Stimulated activated CD8-positive, alpha-beta memory T cell treated with anti-CD3 and anti-CD28 coated beads, Interleukin-15, amount 100 ng/mL, for 24 hours (primary cell): ENCODE data around the gene VTI1A.

ENCODE experiments used
- DNase-seq: peaks from one replicate; pipeline ENCODE4 v3.0.0-alpha.2; 2020; ENCODE audit warnings: low read depth

Gene VTI1A

DNA sequence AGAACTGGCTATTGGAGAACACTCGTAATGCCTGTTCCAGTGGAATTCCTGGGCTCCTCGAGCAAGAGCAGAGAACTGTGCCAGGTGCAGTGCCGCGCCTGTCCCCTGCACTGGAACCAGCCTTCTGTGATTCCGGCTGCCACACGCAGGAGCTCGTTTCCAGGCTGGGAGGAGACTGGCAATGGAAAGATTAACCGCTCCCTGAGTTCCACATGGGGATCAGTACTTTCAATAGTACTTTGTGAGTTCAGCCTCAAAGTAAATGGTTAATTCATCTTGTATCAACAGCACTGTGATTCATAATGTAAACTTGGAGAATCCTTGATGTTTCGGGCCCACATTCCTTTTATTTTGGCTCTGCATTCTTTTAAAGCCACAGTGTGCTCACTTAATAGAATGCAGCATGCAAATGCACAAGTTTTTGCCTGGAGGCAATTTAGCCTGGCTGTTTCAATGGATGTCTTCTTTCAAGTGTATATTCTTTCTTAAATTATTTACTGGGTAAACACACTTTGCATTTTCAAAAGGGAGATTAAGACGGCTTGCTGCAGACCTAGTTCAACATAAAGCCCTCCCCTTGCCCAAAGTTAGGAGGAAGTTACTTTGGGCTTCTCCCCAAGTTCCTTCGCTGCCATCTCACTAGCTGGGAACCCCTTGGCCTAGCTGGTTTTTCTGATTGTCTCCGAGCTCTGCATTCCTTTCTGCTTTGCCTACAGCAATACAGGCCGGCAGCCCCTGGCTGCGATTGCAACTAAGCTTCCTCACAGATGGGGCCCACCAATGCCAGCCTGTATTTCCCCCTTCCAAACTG lies 364.9 kb downstream of the VTI1A start:
- no peak for DNase-seq

DNA sequence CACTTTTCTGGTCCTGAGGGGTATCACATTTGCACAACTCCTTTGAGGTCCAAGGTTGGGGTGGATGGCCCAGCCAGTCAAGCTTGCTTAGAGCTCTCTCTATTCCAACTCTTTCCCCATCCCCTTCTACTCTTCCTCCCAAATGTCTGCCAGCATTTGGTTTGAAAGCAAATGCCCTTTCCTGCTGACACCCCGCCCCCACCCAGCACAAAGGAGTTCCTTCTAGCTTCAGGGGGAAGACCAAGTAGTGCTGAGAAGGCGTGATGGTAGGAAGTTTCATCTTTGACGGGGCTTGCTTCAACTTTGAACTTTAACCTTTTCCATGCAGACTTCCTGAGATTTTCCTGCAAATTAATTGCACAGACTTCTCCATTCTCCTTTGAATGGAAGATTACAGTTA lies 365.6 kb downstream of the VTI1A start:
- DNase-seq: no peak

DNA sequence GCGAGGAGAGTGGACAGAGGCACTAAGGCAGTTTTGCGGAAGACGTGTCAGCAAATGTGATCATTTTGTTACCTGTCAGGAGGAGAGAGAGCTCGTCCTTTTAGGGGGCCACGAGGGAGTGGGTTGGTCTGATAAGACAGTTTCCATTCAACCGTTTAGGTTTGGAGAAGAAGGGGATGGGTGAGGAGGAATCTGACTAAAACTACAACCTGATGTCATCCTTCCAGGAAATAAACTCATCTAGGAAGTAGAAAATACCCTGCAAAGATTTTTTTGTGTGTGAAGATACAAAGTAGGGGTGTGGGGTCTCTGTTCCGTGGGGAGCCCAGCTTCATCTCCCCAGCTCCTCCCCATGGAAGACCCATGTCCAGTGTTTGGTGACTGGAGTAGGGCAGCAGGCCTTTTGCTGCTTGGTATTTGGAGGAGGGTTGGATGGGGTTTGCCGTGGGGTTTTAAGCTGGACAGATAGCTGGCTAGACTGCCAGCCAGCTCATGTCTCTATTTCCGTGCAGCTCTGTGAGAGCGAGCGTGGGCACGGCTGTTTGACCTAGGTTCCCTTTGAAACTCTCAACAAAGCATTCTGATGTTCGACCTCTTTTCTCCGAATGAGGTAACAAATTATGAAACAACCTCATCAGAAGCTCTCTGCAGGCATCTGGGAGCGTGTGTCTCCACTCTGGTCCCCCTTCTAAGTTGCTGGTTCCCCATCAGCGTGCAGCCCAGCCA lies 367.0 kb downstream of the VTI1A start:
- no peak for DNase-seq

DNA sequence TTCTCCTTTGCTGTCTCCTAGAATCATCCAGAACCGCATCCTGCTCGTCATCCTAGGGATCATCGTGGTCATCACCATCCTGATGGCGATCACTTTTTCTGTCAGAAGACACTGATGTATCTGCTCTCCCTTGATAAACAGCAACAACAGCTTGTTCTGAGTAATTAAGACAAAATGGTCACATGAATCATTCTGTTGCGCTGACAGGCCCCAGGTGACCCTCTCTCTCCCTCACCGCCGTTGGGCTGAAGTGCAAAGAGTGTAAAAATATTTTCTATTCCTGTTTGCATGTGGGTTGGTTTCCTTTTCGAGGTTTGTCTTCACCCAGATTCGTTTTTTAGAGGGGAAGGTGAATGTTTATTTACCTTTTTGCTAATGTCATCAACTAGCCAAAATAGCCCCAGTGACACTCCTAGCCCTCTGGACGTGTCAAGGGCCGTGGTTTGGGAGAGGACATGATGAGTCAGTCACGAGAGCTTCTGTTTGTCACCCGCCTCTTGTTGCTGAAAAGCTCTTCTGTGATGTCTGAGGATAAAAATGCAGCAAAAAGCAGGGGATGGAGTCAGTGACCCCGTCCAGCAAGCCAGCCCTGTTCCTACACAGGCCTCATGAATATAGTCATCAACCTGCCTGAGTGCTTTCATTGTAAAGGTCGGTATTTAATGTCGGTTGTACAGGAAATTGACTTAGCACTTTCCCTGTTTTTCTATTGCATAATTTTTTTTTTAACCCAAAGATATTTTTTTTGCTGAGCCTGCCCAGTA lies 368.4 kb downstream of the VTI1A start:
- no peak for DNase-seq

DNA sequence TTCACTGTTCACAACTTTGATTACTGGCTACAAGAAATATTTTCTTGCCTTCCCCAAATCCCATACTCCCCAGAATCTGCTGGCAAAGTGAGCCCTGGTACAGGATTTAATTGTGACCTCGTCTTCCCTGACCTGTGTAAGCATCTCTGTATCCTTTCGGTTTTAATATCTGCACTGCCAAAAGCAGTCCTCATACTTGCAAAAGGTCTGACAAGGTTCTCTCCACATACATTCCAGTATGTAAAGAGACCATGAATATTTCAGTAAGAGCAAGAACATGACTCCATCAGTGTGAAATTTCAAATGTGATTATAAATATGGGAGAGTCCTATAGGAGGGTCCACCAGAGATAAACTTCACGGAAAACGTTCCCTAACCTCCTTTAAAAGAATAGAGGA lies 369.0 kb downstream of the VTI1A start:
- no peak for DNase-seq

DNA sequence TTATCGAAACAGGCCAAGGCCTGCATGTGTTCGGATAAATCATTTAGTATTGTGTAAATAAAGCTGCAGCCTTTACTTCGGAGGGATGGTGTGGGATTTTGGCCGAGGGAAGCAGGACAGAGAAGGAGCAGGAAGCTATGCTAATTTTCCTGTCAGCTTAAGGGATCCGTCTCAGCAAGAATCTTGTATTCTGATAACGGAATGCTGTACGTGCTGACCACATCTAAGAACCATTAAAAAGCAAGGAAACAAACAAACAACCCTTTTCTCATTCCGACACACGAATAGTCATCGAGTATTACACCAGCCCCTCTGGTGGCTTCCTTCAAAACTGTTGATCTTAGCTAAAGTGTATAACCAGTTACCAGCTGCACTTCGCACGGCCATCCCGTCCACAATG lies 369.9 kb downstream of the VTI1A start:
- no peak for DNase-seq

DNA sequence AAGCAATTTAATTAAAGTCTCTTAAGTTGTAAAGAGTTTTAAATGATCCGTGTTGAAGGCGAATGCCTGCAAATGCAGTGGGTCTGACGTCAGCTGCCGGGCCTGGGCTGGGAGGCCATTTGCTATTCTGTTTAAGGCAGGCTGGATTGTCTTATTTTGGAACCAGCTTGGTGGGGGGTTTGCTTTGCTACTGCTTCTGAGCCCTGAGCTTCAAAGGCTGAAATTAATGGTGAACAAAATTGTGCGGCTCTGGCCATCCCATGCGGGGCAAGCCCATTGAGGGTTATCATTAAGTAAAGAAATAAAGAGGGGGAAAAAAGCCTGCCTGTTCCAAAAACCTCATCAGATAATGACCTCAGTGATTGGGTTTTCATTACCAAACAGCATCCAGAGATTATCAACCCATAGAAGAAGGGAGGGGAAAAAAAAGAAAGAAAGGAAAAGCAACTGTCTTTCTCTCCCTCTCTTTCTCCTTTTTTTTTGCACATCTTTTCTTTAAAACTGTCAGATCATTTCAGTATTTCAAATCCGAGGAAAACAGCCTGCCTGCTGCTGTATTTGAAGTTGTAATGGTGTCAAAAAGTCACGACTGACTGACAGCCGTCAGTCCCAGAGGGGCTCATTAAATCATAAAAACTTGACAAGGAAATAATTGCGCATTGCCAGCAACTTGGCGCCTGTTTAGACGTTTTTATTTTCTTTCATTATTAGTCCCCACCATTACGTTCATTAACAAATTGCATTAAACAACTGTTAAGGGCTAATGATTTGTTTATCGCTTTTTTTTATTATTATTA lies 371.2 kb downstream of the VTI1A start:
- DNase-seq: no peak

DNA sequence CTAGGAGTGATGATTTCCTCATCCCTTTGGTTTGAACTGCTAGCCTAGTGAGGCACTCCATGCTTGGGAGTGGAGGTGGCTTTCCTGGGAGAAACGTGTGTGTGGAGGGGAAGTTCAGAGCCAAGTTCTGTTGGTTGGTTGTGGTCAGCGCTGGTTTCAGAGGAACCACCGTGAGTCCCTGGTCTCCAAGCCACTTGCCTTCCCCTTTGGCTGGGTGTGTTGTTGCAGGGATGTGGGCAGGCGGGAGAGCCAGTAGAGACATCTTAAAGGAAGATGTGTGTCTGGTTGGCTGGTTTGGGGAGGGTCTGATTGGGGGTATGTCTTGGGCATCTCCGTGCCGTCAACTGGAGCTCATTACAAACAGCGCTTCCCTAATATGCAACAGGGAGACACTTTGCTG lies 372.2 kb downstream of the VTI1A start:
- no peak for DNase-seq

DNA sequence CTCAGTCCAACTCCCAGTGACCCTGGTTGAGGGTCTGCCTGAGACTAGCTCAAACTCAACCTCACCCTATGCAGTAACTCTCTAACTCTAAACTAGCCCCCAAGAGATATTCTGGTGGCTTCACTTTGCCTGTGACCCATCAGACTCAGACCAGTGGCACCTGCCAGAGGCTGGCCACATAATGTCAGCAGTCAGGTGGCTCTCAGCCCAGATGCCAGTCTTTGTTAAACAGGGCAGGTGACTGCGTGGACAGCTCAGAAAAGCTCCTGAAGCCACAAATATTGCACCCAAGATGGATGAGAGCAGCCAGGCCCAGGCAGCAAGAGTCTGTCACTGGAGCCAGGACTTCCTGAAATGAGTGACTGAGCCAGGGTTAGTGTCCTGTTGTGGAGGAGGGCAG lies 373.3 kb downstream of the VTI1A start:
- DNase-seq: no peak

DNA sequence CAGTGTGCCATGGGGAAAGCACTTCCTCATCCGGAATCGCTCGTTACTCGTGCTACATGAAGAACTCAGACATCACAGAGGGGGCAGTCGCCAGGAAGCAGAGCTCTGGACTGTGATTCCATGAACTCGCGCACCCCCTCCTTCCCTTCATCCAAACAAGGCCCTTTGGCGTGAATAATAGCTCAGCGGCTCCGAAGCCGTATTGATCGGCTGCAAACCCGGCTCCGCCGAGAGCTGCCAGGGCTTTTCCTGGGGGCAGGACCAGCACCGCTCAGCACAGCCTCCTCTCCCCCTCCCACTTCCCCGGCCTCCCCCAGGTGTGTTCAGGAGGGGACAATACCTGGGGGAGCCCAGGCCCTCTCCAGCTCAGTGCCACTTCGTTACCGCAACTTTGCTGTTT lies 374.0 kb downstream of the VTI1A start:
- no peak for DNase-seq

DNA sequence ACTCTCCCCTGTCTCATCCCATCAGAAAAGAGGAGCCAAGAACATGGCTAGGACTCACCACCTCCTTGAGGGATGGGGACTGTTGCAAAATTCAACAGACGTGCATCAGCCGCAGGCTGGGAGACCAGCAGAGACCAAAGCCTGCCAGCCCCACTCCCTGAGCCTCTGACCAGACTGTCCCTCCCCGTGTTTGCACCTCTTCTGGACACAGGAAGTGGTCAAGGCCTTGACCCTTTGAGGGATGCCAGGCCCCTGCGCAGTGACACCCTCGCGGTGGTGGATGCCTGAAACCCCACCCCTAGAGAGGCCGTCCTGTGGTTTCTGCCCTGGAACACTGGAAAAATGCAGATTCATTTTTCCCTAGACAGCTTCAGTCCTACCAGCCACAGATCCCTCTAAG lies 374.6 kb downstream of the VTI1A start:
- DNase-seq: no peak

DNA sequence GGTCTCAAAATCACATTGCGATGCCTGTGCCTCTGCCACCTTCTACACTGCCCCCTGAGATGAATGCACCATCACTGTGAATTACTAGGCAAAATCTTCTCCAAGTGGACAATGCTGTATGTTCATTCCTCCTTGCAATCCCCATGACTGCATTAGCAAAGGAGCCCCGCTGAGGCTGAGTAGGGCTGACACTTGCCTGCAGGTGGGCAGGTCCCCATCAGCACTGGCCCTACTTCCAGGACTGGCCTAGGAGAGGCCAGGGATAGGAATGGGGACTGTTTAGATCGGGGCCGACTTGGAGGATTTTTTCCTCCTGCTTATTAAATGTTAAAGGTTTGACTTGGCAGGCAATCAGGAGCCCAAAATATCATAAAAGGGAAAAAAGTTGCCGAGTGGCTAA lies 376.0 kb downstream of the VTI1A start:
- no peak for DNase-seq

DNA sequence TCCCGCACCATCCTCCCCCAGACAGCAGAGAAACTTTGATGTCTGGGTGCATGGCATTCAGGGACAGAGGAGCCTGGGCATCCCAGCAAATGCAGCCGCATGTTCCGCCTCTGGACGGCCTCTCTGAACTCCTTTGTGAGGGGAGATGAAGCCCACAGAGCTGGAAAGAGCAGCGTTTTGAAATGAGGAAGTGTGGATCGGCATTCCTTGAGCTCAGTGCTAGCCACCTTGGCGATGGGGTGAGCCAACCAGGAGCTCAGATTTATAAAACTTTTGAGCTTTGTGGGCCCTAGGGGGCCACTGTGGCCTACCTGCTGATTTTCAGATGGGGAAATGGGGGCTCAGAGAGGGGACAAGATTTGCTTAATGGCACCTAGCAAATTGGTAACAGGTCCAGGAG lies 376.6 kb downstream of the VTI1A start:
- DNase-seq: no peak

DNA sequence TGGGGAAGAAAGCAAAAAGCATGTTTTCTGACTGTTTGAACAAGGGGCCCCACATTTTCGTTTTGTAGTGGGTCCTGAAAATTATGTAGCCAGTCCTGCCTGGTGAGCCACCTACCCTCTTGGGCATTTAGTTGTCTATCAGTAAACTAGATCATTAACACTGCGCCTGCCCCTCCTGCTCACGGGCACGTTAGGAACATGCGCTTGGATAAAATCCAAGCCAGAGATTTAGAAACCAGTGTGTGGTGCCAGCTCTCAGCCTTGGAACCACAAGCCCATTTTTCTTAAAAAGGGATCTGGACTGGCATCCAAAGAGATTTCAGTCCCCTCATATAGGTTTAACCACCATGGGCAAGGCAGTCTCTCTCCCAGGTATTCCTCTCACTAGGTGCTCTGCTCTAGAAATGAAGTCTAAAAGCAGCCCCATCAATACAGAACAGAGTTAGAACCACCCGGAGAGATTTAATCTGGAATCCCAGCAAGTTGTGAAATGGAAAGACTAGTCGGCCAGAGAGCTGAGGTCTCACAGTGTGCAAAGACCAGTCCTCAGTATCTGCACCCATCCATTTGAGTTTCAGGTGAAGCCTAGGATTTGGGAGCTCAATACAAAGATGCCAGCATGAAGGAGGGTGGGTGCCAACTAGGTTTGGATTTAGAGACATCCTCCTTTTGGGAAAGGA lies 379.1 kb downstream of the VTI1A start:
- no peak for DNase-seq

DNA sequence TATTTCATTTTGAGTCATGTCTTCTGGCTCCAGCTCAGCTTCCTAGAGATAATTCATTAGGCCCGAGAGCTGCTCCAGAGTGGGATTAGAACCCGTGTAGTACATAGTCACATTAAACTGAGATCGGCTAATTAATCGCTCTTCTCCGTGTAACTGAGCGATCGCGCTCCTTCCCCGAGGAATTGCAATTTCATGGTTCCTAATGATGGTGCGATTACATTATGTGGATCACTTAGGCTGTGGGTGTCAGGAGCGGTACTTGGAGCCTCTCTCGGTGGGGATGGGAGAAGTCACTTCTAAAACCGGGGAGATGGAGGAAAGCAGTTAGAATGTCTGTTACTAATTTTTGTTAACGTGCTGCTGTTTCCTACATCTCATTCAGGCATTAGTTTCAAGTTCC lies 380.1 kb downstream of the VTI1A start:
- DNase-seq: no peak

DNA sequence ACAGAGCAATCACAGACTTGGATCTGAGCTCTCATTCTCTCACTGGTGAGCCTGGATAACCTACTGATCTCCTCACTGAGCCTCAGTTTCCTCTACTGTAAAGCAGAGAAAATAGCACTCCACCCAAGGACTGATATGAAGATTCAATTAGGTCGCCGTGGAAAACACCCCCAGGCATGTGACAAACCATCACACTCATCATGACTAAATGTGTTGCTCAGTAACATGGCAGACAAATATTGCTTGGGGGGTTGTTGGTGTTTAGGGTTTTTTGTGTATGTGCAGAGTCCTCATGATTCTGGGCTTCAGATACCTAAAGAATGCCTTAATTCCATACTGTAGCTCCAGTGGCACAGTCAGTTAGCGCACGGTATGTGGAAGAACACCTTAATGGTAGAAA lies 380.9 kb downstream of the VTI1A start:
- no peak for DNase-seq

DNA sequence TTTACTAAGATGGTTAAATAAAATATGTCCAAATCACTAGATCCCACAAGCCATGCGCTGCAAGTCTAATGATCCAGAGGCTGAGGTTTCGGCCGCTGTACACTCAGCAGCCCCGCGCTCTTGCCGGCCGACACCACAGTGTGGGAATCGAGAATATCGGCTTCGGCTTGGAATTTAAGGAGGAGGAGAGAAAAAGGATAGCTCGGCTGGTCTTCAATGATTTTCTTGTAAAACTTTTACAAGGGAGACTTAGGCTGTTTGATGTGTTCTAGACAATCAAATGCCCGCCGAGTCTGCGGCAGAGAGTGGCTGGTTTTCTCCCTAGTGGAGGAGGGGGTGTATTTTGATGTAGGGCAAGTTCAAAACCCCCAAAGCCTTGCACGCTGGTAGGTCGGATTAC lies 384.8 kb downstream of the VTI1A start:
- no peak for DNase-seq

DNA sequence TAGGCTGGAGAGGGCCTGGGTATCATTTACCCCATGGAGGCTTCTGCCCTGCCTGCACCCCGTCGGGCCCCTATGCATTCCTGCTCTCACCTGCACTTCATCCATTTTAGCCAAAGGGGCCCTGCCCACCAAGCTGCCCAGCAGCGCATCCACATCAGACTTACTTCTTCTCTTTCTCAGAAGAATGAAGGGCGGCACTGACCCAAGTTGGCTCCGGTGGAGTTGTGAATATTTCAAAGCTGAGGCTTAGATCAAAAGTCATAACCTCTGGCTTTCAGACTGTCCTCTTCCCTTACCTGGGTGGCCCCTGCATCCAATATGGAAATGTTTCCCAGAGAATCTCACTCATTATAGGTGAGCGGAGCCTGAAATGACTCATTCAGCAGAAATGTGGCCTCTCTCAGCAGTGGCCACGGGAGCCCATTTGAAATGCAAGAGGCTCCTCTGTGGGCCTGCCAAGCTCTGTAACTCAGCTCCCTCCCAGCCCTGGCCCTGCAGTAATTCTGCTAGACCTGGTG lies 385.4 kb downstream of the VTI1A start:
- no peak for DNase-seq

DNA sequence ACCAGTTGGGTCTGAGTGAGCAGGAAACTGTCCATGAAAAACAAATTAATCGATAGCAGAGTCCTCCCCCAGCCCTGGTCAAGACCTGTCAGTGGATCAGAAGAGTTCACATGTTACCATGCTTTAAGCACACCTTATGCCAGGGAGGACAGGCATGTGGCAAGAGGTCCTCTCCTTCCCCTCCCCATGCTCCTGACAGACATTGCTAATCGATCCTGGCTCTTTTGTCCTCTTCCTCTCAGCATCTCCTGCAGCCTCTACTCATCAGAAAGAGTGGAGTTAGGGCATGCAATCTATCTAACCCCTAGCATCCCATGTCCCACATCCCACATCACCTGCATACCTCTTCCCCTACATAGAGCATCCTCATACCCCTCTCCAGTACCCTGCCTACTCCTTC lies 385.9 kb downstream of the VTI1A start:
- no peak for DNase-seq

DNA sequence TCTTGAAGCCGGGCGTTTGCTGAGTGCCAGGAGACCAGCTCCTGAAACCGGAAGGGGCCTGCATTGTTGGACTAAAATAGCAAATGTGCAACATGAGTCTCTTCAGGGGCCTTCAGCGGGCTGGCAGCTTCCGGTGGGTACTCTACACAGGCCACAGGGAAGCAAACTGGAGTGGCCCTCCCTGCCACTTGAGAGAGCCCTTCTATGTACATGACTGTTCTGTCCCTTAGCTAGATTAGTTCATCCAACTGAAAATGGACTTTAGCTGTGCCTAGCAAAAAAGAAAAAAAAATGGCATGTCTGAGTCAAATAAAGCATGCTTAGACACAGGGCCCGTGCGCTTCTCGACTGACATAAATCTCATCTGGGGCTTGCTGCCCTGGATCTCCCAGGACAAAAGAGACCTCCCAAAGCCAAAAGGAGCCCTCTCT lies 387.8 kb downstream of the VTI1A start:
- DNase-seq: no peak

DNA sequence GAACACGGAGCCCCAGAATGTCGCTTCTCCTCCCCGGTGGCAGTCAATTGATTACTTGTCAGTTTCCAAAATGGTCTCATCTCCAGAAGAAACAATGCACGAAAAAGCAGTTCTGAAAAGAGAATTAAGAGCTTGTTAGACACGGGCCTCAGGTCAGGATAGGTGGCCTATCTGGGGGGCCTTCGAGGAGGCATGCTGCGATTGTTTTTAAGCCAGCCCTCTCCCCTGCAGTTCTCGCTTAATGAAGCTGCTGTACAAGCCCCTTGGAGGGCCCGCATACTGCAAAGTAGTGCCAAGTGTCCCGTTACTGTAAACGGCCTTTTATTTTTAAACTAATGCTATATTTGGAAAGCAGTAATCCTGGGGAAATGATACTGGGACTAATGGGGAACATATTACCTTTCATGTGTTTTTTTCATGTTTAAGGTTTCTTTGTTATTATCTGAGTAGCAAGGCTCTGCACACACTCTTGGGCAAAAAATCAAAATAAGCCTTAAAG lies 388.3 kb downstream of the VTI1A start:
- no peak for DNase-seq
